Activated naive CD4-positive, alpha-beta T cell treated with Interleukin-2 at 50 U/mL for 16 hours (primary cell): Measurements from ENCODE around the gene FAM83D.

Experiments used
- DNase-seq: peaks from one replicate; pipeline ENCODE4 v3.0.0-alpha.2; 2020

Gene FAM83D

DNA sequence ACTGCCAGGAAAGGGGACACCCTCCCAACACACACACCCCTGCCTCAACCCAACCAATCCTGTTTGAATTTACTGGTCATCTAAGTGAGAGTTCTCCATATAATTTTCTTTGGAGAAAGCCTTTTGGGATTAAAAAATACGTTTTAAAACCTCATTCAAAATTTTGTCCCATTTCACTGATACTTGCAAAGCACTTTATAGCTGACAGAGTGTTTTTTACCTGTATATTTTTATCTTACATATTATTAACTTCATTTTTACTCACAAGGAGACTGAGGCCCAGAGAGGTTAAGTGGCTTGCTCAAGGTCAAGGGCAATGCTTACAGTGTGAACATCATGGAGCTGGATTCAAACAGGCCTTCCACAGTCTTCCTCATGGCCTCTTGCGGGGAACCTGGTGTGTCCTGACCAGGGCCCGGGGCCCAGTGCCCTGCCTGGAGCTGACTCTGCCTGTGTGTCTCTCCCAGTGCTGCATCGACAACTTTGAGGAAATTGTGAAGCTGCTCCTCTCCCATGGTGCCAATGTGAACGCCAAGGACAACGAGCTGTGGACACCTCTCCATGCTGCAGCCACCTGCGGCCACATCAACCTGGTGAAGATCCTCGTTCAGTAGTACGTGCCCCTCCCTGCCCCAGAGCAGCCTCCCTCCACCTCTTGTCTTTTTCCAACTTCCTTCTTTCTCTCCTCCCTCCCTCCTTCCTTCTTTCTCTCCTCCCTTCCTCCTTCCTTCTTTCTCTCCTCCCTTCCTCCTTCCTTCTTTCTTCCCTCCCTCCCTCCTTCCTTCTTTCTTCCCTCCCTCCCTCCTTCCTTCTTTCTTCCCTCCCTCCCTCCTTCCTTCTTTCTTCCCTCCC is 30.9 kb upstream of the FAM83D start:
- DNase-seq, result no peak

DNA sequence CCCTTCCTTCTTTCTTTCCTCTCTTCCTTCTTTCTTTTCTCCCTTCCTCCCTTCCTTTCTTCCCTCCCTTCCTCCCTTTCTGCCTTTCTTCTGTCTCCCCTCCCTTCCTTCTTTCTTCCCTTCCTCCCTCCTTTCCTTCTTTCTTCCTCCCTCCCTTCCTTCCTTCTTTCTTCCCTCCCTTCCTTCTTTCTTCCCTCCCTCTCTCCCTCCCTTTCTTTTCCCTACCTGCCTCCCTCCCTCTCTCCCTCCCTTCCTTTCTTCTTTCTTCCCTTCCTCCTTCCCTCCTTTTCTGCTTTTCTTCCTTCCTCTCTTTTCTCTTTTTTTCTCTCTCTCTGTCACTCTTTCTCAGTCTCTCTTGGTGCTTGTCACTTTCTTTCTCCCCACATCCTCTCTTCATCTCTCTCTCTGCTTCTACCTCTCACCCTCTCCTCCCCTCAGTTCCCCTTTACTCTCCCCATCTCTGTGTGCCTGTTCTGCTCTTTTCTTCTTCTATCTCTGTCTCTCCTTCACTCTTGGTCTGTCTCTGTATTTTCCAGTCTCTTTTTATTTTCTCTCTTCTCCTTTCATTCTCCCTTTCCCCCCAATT is 30.1 kb upstream of the FAM83D start:
- DNase-seq, result no peak

DNA sequence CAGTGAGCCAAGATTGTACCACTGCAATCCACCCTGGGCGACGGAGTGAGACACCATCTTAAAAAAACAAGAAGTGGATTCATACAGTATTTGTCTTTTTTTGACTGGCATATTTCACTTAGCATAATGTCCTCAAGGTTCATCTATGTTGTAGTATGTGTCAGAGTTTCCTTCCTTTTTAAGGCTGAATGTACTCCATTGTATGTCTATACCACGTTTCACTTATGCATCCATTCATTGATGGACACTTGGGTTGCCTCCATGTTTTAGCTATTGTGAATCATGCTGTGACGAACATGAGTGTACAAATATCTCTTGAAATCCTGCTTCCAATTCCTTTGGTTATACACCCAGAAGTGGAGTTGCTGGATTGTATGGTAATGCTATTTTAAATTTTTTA is 28.9 kb upstream of the FAM83D start:
- no peak for DNase-seq

DNA sequence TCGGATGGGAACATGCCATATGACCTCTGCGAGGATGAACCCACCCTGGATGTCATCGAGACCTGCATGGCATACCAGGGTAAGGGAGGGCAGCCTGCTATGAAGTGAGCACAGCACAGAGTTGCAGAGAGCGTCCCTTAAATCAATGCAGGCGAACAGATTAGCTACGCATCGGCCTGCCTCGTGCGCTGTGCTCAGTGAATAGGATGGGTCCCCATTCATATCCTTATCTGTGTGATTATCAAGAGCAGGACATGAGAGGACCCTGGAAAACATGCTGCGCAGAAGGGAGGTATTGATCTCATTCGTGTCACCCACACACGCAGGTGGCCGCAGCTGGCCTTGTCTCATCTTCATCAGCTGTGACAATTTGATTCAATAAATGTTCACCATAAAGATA is 25.6 kb upstream of the FAM83D start:
- no peak for DNase-seq

DNA sequence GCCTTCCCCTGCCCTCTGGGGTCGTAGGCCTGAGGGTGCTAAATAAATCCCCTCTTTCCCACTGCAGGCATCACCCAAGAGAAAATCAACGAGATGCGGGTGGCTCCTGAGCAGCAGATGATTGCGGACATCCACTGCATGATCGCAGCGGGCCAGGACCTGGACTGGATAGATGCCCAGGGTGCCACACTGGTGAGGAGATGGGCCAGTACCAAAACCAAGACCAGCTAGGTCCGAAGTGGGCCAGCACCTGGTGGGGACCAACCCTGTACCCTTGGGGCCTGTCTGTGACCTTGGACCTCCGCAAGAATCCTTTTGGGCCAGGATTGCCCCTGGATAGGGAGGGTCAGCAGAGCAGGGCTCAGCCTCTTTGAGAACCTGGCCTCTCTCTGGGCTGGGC is 23.6 kb upstream of the FAM83D start:
- DNase-seq, result no peak

DNA sequence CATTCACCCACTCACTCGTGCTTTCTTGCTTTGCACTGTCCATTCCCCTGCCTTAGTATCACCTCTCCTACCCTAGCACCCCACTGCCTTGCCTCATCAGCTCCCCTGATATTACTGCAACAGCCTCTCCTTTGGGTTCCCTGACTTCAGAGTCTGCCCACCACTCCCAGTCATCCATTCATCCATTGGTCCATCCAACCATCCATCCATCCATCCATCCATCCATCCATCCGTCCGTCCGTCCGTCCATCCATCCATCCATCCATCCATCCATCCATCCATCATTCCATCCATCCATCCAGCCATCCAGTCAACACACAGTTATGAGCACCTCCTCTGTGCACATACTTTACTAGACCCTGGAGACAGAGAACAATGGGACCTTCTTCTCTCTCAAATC is 22.9 kb upstream of the FAM83D start:
- no peak for DNase-seq

DNA sequence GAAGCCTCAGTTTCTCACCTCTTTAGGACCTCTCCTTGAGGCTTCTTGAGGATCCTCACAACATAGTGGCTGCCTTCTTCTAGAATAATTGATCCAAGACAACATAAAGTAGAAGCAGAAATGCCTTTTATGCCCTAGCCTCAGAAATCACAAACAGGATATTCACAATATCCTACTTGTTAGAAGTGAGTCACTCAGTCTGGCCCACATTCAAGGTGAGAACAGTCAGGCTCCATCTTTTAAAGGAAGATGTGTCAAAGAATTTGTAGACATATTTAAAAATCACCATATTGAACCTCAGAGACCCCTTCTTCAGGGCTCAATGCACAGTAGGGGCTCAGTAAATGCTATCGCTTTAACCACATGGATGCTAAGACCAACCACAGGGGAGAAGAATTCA is 20.8 kb upstream of the FAM83D start:
- no peak for DNase-seq

DNA sequence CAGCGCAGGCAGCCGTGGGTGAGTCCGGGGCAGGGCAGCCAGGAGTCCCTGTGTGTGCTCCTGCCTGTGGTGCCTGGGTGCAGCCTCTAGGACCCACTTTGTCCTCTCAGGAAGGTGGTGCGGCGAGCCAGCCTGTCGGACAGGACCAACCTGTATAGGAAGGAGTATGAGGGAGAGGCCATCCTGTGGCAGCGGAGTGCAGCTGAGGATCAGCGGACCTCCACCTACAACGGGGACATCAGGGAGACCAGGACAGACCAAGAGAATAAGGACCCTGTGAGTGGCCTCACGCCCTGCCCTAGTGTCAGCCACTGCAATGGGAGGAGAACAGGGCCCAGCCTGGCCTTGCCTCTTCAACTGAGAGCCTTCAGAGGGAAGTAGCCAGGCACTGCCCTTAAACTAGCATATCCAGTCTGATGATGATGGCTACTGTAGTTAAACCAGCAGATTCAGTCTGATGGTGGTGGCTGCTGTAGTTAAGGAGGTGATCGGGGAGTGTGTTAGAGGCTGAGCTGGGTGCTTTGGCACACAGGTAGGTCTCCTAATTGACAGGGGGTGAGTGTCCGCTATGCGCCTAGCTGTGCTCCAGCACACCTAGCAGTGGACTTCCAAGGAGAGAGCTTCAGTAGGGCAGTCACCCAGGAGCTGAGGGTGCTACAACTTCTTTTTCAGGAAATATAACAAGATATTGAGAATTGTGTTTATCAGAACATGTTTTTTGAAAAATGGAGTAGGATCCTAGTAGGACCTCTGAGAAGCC is 18.1 kb upstream of the FAM83D start:
- no peak for DNase-seq

DNA sequence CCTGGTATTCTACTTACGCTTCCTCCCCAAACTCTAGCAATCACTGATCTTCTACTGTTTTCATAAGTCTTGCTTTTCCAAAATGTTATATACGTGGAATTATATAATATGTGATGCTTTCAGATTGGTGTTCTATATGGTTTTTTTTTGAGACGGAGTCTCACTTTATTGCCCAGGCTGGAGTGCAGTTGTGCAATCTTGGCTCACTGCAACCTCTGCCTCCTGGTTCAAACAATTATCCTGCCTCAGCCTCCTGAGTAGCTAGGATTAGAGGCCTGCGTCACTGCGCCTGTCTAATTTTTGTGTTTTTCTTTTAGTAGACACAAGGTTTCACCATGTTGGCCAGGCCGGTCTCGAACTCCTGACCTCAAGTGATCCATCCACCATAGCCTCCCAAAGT is 10.9 kb upstream of the FAM83D start:
- no peak for DNase-seq

DNA sequence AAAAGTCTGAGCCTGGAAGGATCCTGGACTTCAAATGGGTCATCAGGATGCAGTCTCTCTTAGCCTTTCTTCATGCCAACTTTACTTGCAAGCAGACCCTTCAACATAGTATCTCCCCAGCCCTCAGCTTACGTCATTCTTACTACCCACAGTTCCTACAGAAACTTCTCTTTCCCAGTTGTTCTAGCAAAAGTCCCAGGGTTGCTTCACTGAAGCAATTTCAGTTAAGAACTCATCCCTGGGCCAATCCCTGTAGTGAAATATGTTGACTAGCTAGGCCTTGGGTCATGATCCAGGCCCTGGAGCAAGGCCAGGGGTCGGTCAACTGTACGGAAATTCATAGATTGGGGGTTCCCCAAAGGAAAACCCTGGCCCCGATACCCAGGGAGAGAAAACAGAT is 8.6 kb upstream of the FAM83D start:
- no peak for DNase-seq

DNA sequence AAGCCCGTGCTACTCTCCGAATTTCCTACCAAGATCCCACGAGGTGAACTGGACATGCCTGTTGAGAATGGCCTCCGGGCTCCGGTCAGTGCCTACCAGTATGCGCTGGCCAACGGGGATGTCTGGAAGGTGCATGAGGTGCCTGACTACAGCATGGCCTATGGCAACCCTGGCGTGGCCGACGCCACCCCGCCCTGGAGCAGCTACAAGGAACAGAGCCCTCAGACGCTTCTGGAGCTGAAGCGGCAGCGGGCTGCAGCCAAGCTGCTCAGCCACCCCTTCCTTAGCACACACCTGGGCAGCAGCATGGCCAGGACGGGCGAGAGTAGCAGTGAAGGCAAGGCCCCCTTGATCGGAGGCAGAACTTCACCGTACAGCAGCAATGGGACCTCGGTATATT is 8.0 kb upstream of the FAM83D start:
- no peak for DNase-seq

DNA sequence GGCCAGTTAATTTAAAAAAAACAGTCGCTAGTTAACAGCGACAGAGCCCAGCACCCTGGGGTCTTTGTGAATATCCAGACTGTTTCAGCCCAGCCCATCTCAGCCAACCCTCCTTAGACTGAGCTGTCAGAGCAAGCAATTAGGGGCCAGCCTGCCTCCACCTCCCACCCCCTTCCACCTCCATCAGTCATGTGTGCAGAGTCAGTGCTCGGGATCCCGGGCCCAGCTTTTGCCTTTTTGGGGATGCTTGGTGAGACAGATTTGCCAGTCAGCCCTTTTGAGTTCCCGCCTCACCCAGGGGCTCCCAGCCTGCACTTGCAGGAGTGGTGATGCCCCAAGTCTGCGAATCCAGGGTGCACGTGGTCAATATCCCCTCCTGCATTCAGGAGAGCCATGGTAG is 6.5 kb upstream of the FAM83D start:
- DNase-seq, result no peak

DNA sequence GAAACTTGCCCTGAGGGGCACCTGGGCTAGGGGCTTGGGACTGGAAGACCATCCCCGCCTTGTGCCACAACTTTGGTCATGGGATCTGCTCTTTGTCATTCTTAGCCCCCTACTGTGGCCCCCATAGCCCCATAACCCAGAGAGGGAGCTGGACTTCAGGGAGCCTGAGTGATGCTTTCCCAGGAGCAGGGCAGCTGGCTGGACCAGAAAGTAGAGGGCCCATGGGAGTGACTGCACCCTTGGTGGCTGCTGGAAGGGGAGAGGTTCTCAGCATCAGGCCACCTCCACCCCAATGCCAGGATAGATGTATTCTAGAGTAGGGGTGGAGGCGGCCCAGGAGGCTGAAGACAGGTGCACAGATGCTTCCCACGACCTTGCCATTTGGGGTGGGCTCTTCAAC is 5.8 kb upstream of the FAM83D start:
- no peak for DNase-seq

DNA sequence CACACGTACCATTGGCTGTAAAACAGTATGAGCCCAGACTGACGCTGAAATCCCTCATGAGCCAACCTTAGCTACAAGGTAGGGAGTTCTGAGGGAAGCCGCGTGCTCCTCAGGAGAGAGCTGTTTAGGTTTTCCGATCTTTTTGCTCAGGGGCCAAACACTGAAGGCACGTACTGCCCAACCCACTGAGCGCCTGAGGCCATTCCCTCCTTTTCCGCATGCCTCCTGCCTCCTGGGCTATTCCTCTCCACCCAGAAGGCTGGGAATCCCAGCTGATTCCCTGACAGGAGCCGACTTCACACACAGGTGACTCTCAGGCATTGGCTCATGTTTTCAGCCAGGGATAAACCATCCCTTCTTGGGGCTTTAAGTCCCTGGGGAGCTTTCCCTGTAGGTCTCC is 5.4 kb upstream of the FAM83D start:
- no peak for DNase-seq

DNA sequence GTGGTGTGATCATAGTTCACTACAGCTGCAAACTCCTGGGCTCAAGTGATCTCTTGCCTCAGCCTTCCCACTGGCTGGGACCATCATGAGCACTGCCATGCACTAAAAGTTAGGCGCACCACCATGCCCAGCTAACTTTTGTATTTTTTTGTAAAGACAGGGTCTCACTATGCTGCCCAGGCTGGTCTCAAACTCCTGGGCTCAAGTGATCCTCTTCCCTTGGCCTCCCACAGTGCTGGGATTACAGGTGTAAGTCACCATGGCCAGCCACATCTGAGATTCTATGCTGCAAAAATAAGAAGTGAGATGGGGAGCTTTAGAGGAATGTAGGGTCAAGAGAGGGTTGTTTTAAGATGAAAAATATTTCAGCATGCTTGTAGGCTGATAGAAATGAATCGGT is 1.5 kb upstream of the FAM83D start:
- DNase-seq, result no peak

DNA sequence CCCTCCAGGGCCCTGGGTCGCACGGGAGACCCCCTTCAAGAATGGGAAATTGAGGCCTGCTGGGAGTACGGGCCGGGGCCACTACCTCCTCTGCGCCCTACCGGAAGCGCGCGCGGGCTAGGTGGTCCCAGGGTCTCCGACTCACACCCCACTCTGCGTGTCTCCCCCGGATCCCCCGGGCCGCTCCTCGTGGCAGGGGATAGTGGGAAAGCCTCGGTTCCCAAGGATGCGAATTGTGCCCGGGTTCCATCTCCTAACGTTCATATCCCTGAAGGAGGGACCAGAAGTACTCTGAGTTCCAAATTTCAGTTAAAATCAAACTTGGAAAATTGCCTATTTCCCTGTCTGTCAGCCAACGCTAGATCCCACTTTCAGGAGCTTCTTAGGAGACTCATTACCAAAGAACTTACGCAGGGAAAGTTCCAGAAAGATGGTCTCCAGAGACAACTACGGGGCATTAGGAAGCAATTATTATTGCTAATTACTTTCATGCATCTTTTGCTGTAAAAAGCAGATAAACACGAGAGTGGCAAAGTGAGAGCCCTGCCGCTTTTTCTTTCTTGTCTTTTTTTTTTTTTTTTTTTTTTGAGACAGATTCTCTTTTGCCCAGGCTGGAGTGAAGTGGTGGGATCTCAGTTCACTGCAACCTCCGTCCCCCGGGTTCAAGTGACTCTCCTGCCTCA is 858 bp downstream of the FAM83D start:
- no peak for DNase-seq

DNA sequence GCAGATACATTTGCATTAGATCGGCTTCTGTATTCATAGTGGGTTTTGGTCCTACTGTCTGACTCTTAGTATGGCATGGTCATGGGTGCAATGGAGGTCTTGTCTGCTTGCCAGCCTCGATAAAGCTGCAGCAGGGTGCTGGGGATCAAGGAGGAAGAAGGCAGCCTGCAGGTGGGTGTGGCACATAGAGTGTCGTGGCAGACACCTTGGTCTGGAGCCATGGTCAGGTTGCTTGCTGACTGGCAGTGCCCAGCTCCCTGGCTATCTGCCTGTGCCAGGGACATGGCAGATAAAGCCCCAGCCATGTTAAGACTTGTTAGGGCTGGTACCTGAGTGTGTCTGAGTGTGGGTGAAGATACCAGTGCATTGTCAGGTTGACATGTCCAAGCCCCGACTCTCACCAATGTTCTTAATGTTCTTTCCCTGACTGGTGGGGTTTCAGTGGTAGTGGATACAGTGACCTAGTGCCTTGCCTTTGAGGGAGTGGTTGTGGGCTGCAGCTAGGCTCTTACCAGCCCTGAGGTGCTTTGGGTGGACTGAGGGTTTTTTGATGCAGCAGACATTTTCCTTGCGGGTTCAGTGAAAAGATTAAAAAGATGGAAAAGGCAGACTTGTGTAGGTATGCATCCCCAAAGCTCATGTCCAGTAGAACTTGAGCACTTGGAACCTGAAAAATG is 1.8 kb downstream of the FAM83D start:
- DNase-seq, result no peak

DNA sequence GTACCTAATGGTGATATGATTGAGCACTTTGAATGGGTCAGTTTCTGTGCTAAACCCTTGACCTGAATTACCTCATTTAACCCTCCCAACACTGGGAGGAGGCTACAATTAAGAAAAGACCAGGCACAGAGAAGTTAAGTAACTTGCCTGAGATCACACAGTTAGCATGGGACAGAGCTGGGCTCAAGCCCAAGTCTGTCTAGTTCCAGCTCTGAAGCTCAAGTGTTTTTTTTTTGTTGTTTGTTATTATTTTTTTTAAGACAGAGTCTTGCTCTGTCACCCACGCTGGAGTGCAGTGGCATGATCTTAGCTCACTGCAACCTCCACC is 4.0 kb downstream of the FAM83D start:
- no peak for DNase-seq

DNA sequence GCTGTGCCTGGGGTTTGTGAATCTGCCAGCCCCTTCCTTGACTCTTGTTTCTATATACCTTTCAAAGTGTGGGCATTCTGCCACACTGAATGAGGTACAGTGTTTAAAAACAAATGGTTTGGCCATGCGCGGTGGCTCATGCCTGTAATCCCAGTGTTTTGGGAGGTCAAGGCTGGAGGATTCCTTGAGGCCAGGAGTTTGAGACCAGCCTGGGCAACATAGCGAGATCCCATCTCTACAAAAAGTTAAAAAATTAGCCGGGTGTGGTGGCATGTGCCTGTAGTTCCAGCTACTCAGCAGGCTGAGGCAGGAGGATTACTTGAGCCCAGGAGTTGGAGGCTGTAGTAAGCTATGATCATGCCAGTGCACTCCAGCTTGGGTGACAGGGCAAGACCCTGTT is 5.8 kb downstream of the FAM83D start:
- DNase-seq, result no peak

DNA sequence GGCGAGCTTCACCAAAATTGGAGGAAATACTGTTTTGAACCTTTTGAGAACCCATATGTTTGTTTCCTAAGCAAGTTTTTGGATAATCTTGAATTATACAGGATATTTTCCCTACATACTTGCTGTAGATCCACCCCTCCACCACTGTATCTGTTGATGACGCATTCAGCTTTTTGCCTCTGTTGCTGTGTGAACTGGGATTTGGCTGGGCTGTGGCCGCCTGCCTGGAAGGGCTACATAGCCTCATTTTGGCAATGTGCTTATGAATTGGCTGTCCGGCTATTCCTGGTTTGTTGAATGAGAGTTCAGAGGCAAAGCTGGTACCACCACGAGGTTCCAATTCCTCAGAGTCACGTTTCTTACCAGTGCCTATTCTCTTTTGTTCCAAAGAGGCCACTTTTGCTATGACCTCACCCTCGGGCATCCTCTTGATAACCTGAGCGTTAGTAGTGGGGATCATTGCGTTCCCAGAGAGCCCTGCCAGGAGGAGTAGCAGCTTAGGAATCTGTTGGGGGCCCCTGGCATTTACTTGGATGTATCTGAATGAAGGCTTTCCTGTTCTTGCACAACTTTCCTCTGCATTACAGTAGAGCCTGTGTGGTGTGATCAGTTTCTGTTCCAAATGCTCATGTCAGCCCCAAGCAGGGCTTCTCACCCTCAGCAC is 6.4 kb downstream of the FAM83D start:
- no peak for DNase-seq

DNA sequence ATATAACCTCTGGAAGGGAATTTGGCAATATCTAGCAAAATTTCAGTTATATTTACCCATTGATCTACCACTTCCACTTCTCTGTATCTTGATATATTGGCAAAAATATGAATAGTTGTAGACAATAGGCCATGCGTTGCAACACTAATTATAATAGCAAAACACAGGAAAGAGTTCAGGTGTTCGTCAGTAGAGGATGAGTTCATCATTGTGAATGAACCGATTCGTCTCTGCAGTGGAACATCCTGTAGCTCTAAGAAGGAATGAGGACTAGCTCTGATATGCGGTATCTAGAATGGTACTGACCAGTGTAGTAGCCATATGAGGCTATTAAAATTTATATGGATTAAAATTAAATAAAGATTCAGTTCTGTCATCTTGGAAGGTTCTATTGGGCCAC is 8.3 kb downstream of the FAM83D start:
- no peak for DNase-seq

DNA sequence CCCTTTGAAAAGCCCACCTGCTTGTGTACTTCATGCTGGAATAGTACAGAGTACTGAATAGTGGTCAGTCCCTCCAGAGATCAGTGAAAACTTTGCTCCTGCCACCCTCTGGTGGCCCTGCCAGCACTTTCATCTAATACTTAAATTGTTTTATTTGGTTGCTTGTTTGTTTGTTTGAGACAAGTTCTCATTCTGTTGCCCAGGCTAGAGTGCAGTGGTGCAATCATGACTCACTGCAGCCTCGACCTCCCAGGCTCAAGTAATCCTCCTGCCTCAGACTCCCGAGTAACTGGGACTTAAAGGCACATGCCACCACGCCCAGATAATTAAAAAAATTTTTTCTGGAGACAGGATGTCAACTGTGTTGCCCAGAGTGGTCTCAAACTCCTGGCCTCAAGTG is 9.1 kb downstream of the FAM83D start:
- no peak for DNase-seq

DNA sequence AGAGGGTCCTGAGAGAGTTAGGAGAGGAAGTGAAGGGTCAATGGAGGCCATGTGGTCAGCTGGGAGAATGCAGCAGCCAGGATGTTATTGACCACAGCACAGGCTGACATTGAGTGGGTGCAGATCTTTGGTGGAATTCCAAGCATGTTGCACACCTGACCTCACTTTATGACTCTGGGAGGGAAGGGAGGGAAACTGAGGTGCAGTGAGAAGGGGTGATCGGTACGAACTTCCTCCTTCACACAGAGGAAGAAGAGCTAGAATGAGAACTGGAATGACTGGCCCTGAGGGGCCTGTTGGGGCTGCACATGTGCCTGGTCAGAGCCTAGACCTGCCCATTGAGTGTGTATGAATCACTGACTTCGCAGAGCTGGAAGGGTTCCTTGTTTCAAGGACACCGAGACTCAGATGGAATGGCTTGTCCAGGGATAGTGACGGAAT is 9.8 kb downstream of the FAM83D start:
- DNase-seq, result no peak
